Measurements from ENCODE around the gene NKAIN4. TPM values are rescaled to one million over a fixed set of nuclear protein-coding genes. Genes with fewer than 3 reads are reported as not detected.

The NKAIN4 gene
- polyA plus RNA-seq, 1 donor (not counting 4 experiments of a cell fraction or from before 2014, with no cell fraction given): not detected

- peaks cover 26% of the 10 kb centered on the region for H3K27me3 ChIP-seq (ENCODE audit: control insufficient read depth, extremely low read depth, insufficient read depth, low read length)
- H3K36me3 ChIP-seq (ENCODE audit: control insufficient read depth in 2 of 2, extremely low read depth in 1 of 2, insufficient read depth in 2 of 2, low read length in 2 of 2): peaks cover 9 to 10% of the 10 kb centered on the region in 2 experiments
- no peak overlapping the region for H3K4me3 ChIP-seq (ENCODE audit: control insufficient read depth in 2 of 3, extremely low read depth in 1 of 3, insufficient read depth in 2 of 3, low read depth in 1 of 3, low read length in 3 of 3)
- no peak for TF ChIP-seq EZH2 (IDR thresholded peaks at IDR 0.05; ENCODE audit: low read length)
- TF ChIP-seq, protein P1, sequence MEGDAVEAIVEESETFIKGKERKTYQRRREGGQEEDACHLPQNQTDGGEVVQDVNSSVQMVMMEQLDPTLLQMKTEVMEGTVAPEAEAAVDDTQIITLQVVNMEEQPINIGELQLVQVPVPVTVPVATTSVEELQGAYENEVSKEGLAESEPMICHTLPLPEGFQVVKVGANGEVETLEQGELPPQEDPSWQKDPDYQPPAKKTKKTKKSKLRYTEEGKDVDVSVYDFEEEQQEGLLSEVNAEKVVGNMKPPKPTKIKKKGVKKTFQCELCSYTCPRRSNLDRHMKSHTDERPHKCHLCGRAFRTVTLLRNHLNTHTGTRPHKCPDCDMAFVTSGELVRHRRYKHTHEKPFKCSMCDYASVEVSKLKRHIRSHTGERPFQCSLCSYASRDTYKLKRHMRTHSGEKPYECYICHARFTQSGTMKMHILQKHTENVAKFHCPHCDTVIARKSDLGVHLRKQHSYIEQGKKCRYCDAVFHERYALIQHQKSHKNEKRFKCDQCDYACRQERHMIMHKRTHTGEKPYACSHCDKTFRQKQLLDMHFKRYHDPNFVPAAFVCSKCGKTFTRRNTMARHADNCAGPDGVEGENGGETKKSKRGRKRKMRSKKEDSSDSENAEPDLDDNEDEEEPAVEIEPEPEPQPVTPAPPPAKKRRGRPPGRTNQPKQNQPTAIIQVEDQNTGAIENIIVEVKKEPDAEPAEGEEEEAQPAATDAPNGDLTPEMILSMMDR (optimal IDR thresholded peaks at IDR 0.05 in 1 of 3, IDR thresholded peaks at IDR 0.05 in 1 of 3, conservative IDR thresholded peaks at IDR 0.05 in 1 of 3; ENCODE audit: extremely low read depth in 1 of 3, insufficient read depth in 2 of 3, low read length in 3 of 3): no peak
- no peak for DNase-seq (ENCODE audit: low read depth, low spot score)
- no peak for FAIRE-seq
- no peaks in the 10 kb centered on the region for H3K79me2 ChIP-seq (ENCODE audit: control insufficient read depth, insufficient read depth, low read length)
- no peaks in the 10 kb centered on the region for H3K4me1 ChIP-seq (ENCODE audit: control insufficient read depth, extremely low read depth, insufficient read depth, low read length)
- H2AFZ ChIP-seq (ENCODE audit: control insufficient read depth, low read length): no peak overlapping the region
- H3K4me2 ChIP-seq (ENCODE audit: control insufficient read depth, extremely low read depth, insufficient read depth, low read depth, low read length): no peak overlapping the region
- H3K27ac ChIP-seq (ENCODE audit: control insufficient read depth, insufficient read depth, low read length): no peak overlapping the region
- dilution Hi-C loops (cut with MboI; ENCODE audit: extremely low pct_ligation_motif_present, low sequenced_read_pairs): no loop called here
- no peaks in the 10 kb centered on the region for H3K9me1 ChIP-seq (ENCODE audit: control insufficient read depth, extremely low read depth, insufficient read depth, low read length)
- H3K9ac ChIP-seq (ENCODE audit: control insufficient read depth, extremely low read depth, insufficient read depth, low read length): no peak overlapping the region
- H3K9me3 ChIP-seq (ENCODE audit: control insufficient read depth, low read depth, low read length): no peaks in the 10 kb centered on the region
- H4K20me1 ChIP-seq (ENCODE audit: control insufficient read depth, extremely low read depth, insufficient read depth, low read length): peaks cover 5% of the 10 kb centered on the region
Measured at GRCh38 chr20:63292292-63292701, 38.0 kb upstream of the NKAIN4 start.

- no peaks in the 10 kb centered on the region for H3K4me1 ChIP-seq (ENCODE audit: control insufficient read depth, extremely low read depth, insufficient read depth, low read length)
- no peak overlapping the region for H3K9ac ChIP-seq (ENCODE audit: control insufficient read depth, extremely low read depth, insufficient read depth, low read length)
- H3K27ac ChIP-seq (ENCODE audit: control insufficient read depth, insufficient read depth, low read length): no peak overlapping the region
- dilution Hi-C loops (cut with MboI; ENCODE audit: extremely low pct_ligation_motif_present, low sequenced_read_pairs): no loop called here
- peaks cover 26% of the 10 kb centered on the region for H3K27me3 ChIP-seq (ENCODE audit: control insufficient read depth, extremely low read depth, insufficient read depth, low read length)
- H3K9me3 ChIP-seq (ENCODE audit: control insufficient read depth, low read depth, low read length): no peaks in the 10 kb centered on the region
- no peaks in the 10 kb centered on the region for H3K79me2 ChIP-seq (ENCODE audit: control insufficient read depth, insufficient read depth, low read length)
- H3K4me2 ChIP-seq (ENCODE audit: control insufficient read depth, extremely low read depth, insufficient read depth, low read depth, low read length): no peak overlapping the region
- no peak overlapping the region for H3K4me3 ChIP-seq (ENCODE audit: control insufficient read depth in 2 of 3, extremely low read depth in 1 of 3, insufficient read depth in 2 of 3, low read depth in 1 of 3, low read length in 3 of 3)
- H2AFZ ChIP-seq (ENCODE audit: control insufficient read depth, low read length): no peak overlapping the region
- FAIRE-seq (no peak), DNase-seq (ENCODE audit: low read depth, low spot score) (no peak)
- H3K9me1 ChIP-seq (ENCODE audit: control insufficient read depth, extremely low read depth, insufficient read depth, low read length): no peaks in the 10 kb centered on the region
- H3K36me3 ChIP-seq (ENCODE audit: control insufficient read depth in 2 of 2, extremely low read depth in 1 of 2, insufficient read depth in 2 of 2, low read length in 2 of 2): peaks cover 10 to 14% of the 10 kb centered on the region in 2 experiments
- TF ChIP-seq, protein P1 (optimal IDR thresholded peaks at IDR 0.05 in 1 of 3, IDR thresholded peaks at IDR 0.05 in 1 of 3, conservative IDR thresholded peaks at IDR 0.05 in 1 of 3; ENCODE audit: extremely low read depth in 1 of 3, insufficient read depth in 2 of 3, low read length in 3 of 3): no peak
- TF ChIP-seq EZH2 (IDR thresholded peaks at IDR 0.05; ENCODE audit: low read length): no peak
- H4K20me1 ChIP-seq (ENCODE audit: control insufficient read depth, extremely low read depth, insufficient read depth, low read length): peaks cover 5% of the 10 kb centered on the region
Measured at GRCh38 chr20:63291811-63292210, 37.5 kb upstream of the NKAIN4 start.

Measured in keratinocyte (primary cell).